HCT116 (cell line): ENCODE measurements around the gene CTSH. TPM values are rescaled to one million over a fixed set of nuclear protein-coding genes. Genes with fewer than 3 reads are reported as not detected.

ENCODE experiments used
- ATAC-seq: fragments of 200-7000 bp; cut with Tn5 transposase; 2 replicates; pipeline ENCODE4 v1.9.1; 2020; ENCODE audit warnings: mild to moderate bottlenecking, moderate library complexity
- BruUV-seq: library from RNA; stranded (reverse); fragments of 400-500 nt; replicated peaks from 2 replicates; lab custom pipeline; 2021; lab: Mats Ljungman, UMichigan
- CTCF ChIA-PET: fragments of 300-600 bp; sonication (Branson Sonifier 250); formaldehyde crosslinking; loops from one replicate; lab custom pipeline; 2021; ENCODE audit warnings: antibody characterized with exemption; lab: Charles Lee
- POLR2A ChIA-PET: fragments of 300-600, 350-600 bp; sonication (Branson Sonifier 250); formaldehyde crosslinking; loops from one replicate; lab custom pipeline; 2021; ENCODE audit warnings: antibody characterized with exemption; lab: Charles Lee
- RAD21 ChIA-PET, 2 experiments: fragments of 300-600 bp; sonication (Branson Sonifier 250); formaldehyde crosslinking; loops; one replicate each; lab custom pipeline; 2023; ENCODE audit warnings: low total read pairs in 2 of 2; ENCODE audit not compliant: uncharacterized antibody in 2 of 2, unreplicated experiment in 2 of 2, low non-redundant PET in 1 of 2; lab: Charles Lee
- DNase-seq: peaks from one replicate; pipeline ENCODE4 v3.0.0-alpha.2; 2010; ENCODE audit warnings: low read depth, low spot score
- H2AFZ ChIP-seq: fragments of 200-600 bp; shearing (Covaris generic), sonication (generic); 2 replicates; pipeline ENCODE4 v1.6.1; 2017; ENCODE audit warnings: low read depth, mixed run types, mixed read lengths, antibody characterized with exemption, low read length; ENCODE audit not compliant: poor library complexity, severe bottlenecking
- H3K27ac ChIP-seq: 2 replicates; pipeline ENCODE4 v1.5.1; 2012; ENCODE audit warnings: low read depth, low read length
- H3K27me3 ChIP-seq: fragments of 200-600 bp; sonication (generic); 2 replicates; pipeline ENCODE4 v1.6.1; 2016; ENCODE audit warnings: mixed run types, low read length, mixed read lengths; ENCODE audit not compliant: insufficient read depth
- H3K36me3 ChIP-seq, 2 experiments: fragments of 200-500 bp in 1 of 2; fragments of 200-600 bp in 1 of 2; sonication (Bioruptor generic) in 1 of 2; sonication (generic) in 1 of 2; 2 replicates each; pipeline versions ENCODE4 v1.5.1 to v1.6.1; 2014 to 2016; ENCODE audit warnings: low read length in 2 of 2, inconsistent platforms in 1 of 2, mixed read lengths in 1 of 2, mixed run types in 1 of 2; ENCODE audit not compliant: insufficient read depth in 2 of 2, control insufficient read depth in 1 of 2
- H3K4me1 ChIP-seq, 2 experiments: fragments of 200-600 bp in 1 of 2; sonication (generic) in 1 of 2; 2 replicates each; pipeline versions ENCODE4 v1.5.1 to v1.6.1; 2012 to 2017; ENCODE audit warnings: low read length in 2 of 2, inconsistent platforms in 1 of 2, mild to moderate bottlenecking in 1 of 2, mixed read lengths in 1 of 2, mixed run types in 1 of 2, moderate library complexity in 1 of 2; ENCODE audit not compliant: insufficient read depth in 2 of 2, control insufficient read depth in 1 of 2
- H3K4me2 ChIP-seq: fragments of 200-600 bp; sonication (generic); 2 replicates; pipeline ENCODE4 v1.6.1; 2017; ENCODE audit warnings: mixed run types, low read length, mixed read lengths
- H3K4me3 ChIP-seq, 2 experiments: fragments of 200-600 bp in 1 of 2; sonication (generic) in 1 of 2; replicated peaks in 1 of 2; 2 replicates each; pipeline ENCODE4 v1.5.1; 2011 to 2016; ENCODE audit warnings: low read length in 2 of 2, control low read depth in 1 of 2, low read depth in 1 of 2, mild to moderate bottlenecking in 1 of 2, mixed read lengths in 1 of 2, mixed run types in 1 of 2
- H3K79me2 ChIP-seq: fragments of 200-600 bp; sonication (generic); 2 replicates; pipeline ENCODE4 v1.6.1; 2017; ENCODE audit warnings: mild to moderate bottlenecking, mixed run types, low read length, moderate library complexity, mixed read lengths; ENCODE audit not compliant: insufficient read depth
- H3K9ac ChIP-seq: fragments of 200-600 bp; sonication (generic); 2 replicates; pipeline ENCODE4 v1.6.1; 2016; ENCODE audit warnings: low read length, mixed read lengths
- H3K9me2 ChIP-seq: fragments of 200-600 bp; sonication (generic), shearing (Covaris generic); 2 replicates; pipeline ENCODE4 v1.6.1; 2017; ENCODE audit warnings: mixed run types, mild to moderate bottlenecking, moderate library complexity; ENCODE audit not compliant: insufficient read depth
- H3K9me3 ChIP-seq, 2 experiments: fragments of 200-500 bp in 1 of 2; fragments of 200-600 bp in 1 of 2; sonication (Bioruptor generic) in 1 of 2; sonication (generic) in 1 of 2; 2 replicates each; pipeline ENCODE4 v1.6.1; 2014 to 2017; ENCODE audit warnings: low read length in 2 of 2, mixed read lengths in 2 of 2, inconsistent platforms in 1 of 2, low read depth in 1 of 2, mild to moderate bottlenecking in 1 of 2, mixed run types in 1 of 2, moderate library complexity in 1 of 2; ENCODE audit not compliant: control insufficient read depth in 1 of 2, insufficient read depth in 1 of 2
- H4K20me1 ChIP-seq: fragments of 200-600 bp; sonication (generic), shearing (Covaris generic); 2 replicates; pipeline ENCODE4 v1.6.1; 2017; ENCODE audit warnings: mixed run types, mild to moderate bottlenecking, moderate library complexity; ENCODE audit not compliant: insufficient read depth
- EGR1 ChIP-seq: IDR thresholded peaks from 2 replicates; pipeline ENCODE4 v1.6.1; 2012; ENCODE audit warnings: low read depth
- JUND ChIP-seq: IDR thresholded peaks from 2 replicates; pipeline ENCODE4 v1.6.1; 2012
- POLR2A ChIP-seq: IDR thresholded peaks from 2 replicates; pipeline ENCODE4 v1.7.0; 2011; ENCODE audit warnings: borderline replicate concordance; ENCODE audit not compliant: insufficient read depth, insufficient read length; ENCODE audit errors: extremely low read depth
- SRF ChIP-seq: IDR thresholded peaks from 2 replicates; pipeline ENCODE4 v1.6.1; 2012; ENCODE audit warnings: low read depth
- ZFX ChIP-seq: fragments of 450-650 bp; IDR thresholded peaks from 2 replicates; pipeline ENCODE4 v1.6.1; 2017
- ZNF274 ChIP-seq: fragments of 200-500 bp; sonication (Bioruptor generic); IDR thresholded peaks from 2 replicates; pipeline ENCODE4 v1.6.1; 2014; ENCODE audit warnings: mild to moderate bottlenecking, low read depth, low read length, inconsistent platforms
- intact Hi-C: fragments of 100-400 bp; cut with micrococcal nuclease; formaldehyde crosslinking; loops from 2 replicates; pipeline ENCODE4 v1.10.0; 2022
- total RNA-seq: library from RNA; stranded (reverse); gene quantifications from one replicate; pipeline ENCODE4 v1.2.1, GENCODE V29; 2021; ENCODE audit not compliant: unreplicated experiment
- TF ChIP-seq, protein P1 (sequence below): IDR thresholded peaks from 2 replicates; pipeline ENCODE4 v1.6.1; 2012
- TF ChIP-seq, protein P2 (sequence below): IDR thresholded peaks from 2 replicates; pipeline ENCODE4 v1.6.1; 2012; ENCODE audit warnings: low read depth

The CTSH gene
- total RNA-seq, 1 experiment from 2014 or later: 37.5 TPM

DNA sequence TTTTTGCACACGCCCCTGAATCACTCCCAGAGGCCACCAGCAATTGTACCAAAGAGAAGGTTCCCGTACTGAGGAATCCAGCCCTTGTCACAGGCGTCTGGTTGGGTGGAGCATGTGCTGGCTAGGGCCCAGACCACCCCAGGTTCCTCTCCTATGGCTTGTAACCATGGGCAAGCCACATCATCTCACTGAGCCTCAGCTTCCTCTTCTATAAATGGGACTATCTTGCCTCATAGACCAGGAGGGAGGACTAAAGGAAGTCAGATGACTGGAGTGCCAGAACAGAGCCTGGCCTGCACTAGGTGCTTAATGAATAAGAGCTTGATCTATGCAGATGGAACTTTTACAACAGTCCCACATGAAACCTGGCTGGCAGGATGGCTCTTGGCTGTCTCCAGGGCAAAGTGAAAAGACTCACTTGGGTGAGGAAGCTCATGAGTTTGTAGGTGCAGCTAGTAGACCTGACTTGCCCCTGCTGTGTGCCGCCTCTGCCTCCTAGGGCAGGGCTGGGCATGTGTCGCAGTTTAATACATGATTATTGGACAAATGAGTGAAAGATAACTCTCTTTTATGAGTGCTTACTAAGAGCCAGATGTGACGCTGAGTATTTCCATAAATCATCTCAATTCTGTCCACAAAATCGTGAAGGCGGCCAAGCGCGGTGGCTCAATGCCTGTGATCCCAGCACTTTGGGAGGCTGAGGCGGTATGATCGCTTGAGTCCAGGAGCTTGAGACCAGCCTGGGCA is 29.3 kb downstream of the CTSH start:
- no peaks in the 10 kb centered on the region; the same call in 1 of the 2 replicates for H4K20me1 ChIP-seq
- H3K9me3 ChIP-seq: no peaks in the 10 kb centered on the region
- H3K27ac ChIP-seq: no peak overlapping the region
- no peaks in the 10 kb centered on the region for H3K9me2 ChIP-seq
- H3K4me2 ChIP-seq: no peak overlapping the region
- H3K27me3 ChIP-seq: no peaks in the 10 kb centered on the region
- H3K9ac ChIP-seq: no peak overlapping the region
- H3K79me2 ChIP-seq: peaks cover 18% of the 10 kb centered on the region; the same call in 1 of the 2 replicates
- TF ChIP-seq POLR2A (no peak), JUND (no peak), EGR1 (no peak), ZNF274 (no peak), SRF (no peak), ZFX (no peak)
- TF ChIP-seq, protein P1, sequence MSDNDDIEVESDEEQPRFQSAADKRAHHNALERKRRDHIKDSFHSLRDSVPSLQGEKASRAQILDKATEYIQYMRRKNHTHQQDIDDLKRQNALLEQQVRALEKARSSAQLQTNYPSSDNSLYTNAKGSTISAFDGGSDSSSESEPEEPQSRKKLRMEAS: no peak
- TF ChIP-seq, protein P2, sequence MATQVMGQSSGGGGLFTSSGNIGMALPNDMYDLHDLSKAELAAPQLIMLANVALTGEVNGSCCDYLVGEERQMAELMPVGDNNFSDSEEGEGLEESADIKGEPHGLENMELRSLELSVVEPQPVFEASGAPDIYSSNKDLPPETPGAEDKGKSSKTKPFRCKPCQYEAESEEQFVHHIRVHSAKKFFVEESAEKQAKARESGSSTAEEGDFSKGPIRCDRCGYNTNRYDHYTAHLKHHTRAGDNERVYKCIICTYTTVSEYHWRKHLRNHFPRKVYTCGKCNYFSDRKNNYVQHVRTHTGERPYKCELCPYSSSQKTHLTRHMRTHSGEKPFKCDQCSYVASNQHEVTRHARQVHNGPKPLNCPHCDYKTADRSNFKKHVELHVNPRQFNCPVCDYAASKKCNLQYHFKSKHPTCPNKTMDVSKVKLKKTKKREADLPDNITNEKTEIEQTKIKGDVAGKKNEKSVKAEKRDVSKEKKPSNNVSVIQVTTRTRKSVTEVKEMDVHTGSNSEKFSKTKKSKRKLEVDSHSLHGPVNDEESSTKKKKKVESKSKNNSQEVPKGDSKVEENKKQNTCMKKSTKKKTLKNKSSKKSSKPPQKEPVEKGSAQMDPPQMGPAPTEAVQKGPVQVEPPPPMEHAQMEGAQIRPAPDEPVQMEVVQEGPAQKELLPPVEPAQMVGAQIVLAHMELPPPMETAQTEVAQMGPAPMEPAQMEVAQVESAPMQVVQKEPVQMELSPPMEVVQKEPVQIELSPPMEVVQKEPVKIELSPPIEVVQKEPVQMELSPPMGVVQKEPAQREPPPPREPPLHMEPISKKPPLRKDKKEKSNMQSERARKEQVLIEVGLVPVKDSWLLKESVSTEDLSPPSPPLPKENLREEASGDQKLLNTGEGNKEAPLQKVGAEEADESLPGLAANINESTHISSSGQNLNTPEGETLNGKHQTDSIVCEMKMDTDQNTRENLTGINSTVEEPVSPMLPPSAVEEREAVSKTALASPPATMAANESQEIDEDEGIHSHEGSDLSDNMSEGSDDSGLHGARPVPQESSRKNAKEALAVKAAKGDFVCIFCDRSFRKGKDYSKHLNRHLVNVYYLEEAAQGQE: no peak
- TF ChIP-seq, all 23 proteins: peak for 0
- H3K36me3 ChIP-seq: peaks cover 17 to 21% of the 10 kb centered on the region in 2 experiments
- intact Hi-C loops: no loop called here
- no peaks in the 10 kb centered on the region for H3K4me1 ChIP-seq
- no TSS peak for BruUV-seq
- POLR2A ChIA-PET: no interaction called here
- RAD21 ChIA-PET: interaction anchor here in 1 of 2 experiments (1.7 kb wide), 1 partner anchor 113 kb away, joined by 5 read pairs; no protein-coding TSS in a partner anchor
- ATAC-seq (no peak), DNase-seq (no peak)
- CTCF ChIA-PET: interaction anchor here (0.8 to 1.3 kb wide), 4 partner anchors 64 to 269 kb away, joined by 3 to 5 read pairs (median 4); no protein-coding TSS in a partner anchor
- no peak overlapping the region for H2AFZ ChIP-seq
- no peak overlapping the region for H3K4me3 ChIP-seq
